CD14-positive monocyte (primary cell): ENCODE data around the gene AHNAK2. TPM values are rescaled to one million over a fixed set of nuclear protein-coding genes. Genes with fewer than 3 reads are reported as not detected.
"Not testable (repeated sequence)": the region's sequence is repeated elsewhere in the genome, so short reads cannot be mapped to it uniquely, and the experiment has no call there.

Source experiments
- DNase-seq, 3 donors: peaks; one replicate each; pipeline ENCODE4 v3.0.0-alpha.2; 2011 to 2022
- H2AFZ ChIP-seq: 2 replicates; pipeline ENCODE4 v1.6.0; 2012; ENCODE audit warnings: mild to moderate bottlenecking, low read depth, low read length, inconsistent platforms; ENCODE audit not compliant: insufficient read depth, poor library complexity, severe bottlenecking
- H3K27ac ChIP-seq, 2 donors: 1 replicate in 1 of 2; 2 replicates in 1 of 2; pipeline ENCODE4 v1.5.1; 2012 to 2013; ENCODE audit warnings: low read length in 2 of 2, control low read depth in 1 of 2, inconsistent platforms in 1 of 2, low read depth in 1 of 2, mild to moderate bottlenecking in 1 of 2
- H3K27me3 ChIP-seq, 2 donors: one replicate each; pipeline versions ENCODE4 v1.6.0 to v1.6.1; 2011 to 2013; ENCODE audit warnings: low read length in 2 of 2; ENCODE audit not compliant: control insufficient read depth in 2 of 2, insufficient read depth in 2 of 2
- H3K36me3 ChIP-seq, 2 donors: replicated peaks in 1 of 2; 1 replicate in 1 of 2; 2 replicates in 1 of 2; pipeline versions ENCODE4 v1.5.1 to v1.6.1; 2012 to 2013; ENCODE audit warnings: low read length in 2 of 2, control low read depth in 1 of 2, inconsistent platforms in 1 of 2, mild to moderate bottlenecking in 1 of 2; ENCODE audit not compliant: insufficient read depth in 2 of 2, control insufficient read depth in 1 of 2
- H3K4me1 ChIP-seq, 2 donors: 1 replicate in 1 of 2; 2 replicates in 1 of 2; pipeline versions ENCODE4 v1.5.1 to v1.6.1; 2012 to 2013; ENCODE audit warnings: low read length in 2 of 2, control low read depth in 1 of 2, inconsistent platforms in 1 of 2, mild to moderate bottlenecking in 1 of 2, moderate library complexity in 1 of 2; ENCODE audit not compliant: insufficient read depth in 2 of 2, control insufficient read depth in 1 of 2
- H3K4me2 ChIP-seq: replicated peaks from 2 replicates; pipeline ENCODE3; 2012; ENCODE audit warnings: low read length, moderate library complexity, mild to moderate bottlenecking; ENCODE audit not compliant: poor library complexity, severe bottlenecking; ENCODE audit errors: extremely low read depth
- H3K4me3 ChIP-seq, 3 experiments: fragments of 200-600 bp in 1 of 3; sonication (generic) in 1 of 3; replicated peaks in 1 of 3; 1 replicate in 2 of 3; 2 replicates in 1 of 3; pipeline ENCODE4 v1.5.1; 2011 to 2013; ENCODE audit warnings: low read length in 3 of 3, mild to moderate bottlenecking in 3 of 3, control low read depth in 2 of 3, low read depth in 2 of 3, inconsistent platforms in 1 of 3, moderate library complexity in 1 of 3
- H3K79me2 ChIP-seq: 2 replicates; pipeline ENCODE4 v1.6.0; 2012; ENCODE audit warnings: mild to moderate bottlenecking, control low read depth, inconsistent platforms, low read length, moderate library complexity; ENCODE audit not compliant: insufficient read depth
- H3K9ac ChIP-seq: 2 replicates; pipeline ENCODE4 v1.6.0; 2017; ENCODE audit warnings: low read length, mild to moderate bottlenecking; ENCODE audit not compliant: insufficient read depth, poor library complexity, severe bottlenecking
- H3K9me3 ChIP-seq, 2 donors: replicated peaks in 1 of 2; 1 replicate in 1 of 2; 2 replicates in 1 of 2; pipeline versions ENCODE4 v1.5.1 to v1.6.1; 2012 to 2013; ENCODE audit warnings: low read length in 2 of 2, control low read depth in 1 of 2; ENCODE audit not compliant: control insufficient read depth in 1 of 2, insufficient read depth in 1 of 2
- H4K20me1 ChIP-seq: 2 replicates; pipeline ENCODE4 v1.6.0; 2012; ENCODE audit warnings: mild to moderate bottlenecking, low read length, control low read depth, moderate library complexity; ENCODE audit not compliant: insufficient read depth
- H3K27ac Mint-ChIP-seq, 7 donors: one replicate each; pipeline ENCODE4 v1.8.0; 2020; ENCODE audit warnings: mild to moderate bottlenecking in 7 of 7, mixed read lengths in 7 of 7, moderate library complexity in 6 of 7, inconsistent platforms in 2 of 7
- H3K27me3 Mint-ChIP-seq, 3 donors: one replicate each; pipeline ENCODE4 v1.8.0; 2021 to 2022; ENCODE audit warnings: low read depth in 3 of 3, mild to moderate bottlenecking in 3 of 3, mixed read lengths in 3 of 3, moderate library complexity in 3 of 3, inconsistent platforms in 1 of 3
- H3K36me3 Mint-ChIP-seq, 2 donors: one replicate each; pipeline ENCODE4 v1.8.0; 2020; ENCODE audit warnings: mixed read lengths in 2 of 2, inconsistent platforms in 1 of 2, mild to moderate bottlenecking in 1 of 2
- H3K4me1 Mint-ChIP-seq: one replicate; pipeline ENCODE4 v1.8.0; 2020; ENCODE audit warnings: mild to moderate bottlenecking, mixed read lengths
- H3K4me3 Mint-ChIP-seq, 2 donors: one replicate each; pipeline ENCODE4 v1.8.0; 2020; ENCODE audit warnings: mild to moderate bottlenecking in 2 of 2, mixed read lengths in 2 of 2, moderate library complexity in 1 of 2
- H3K9me3 Mint-ChIP-seq, 7 donors: one replicate each; pipeline ENCODE4 v1.8.0; 2020 to 2022; ENCODE audit warnings: mixed read lengths in 7 of 7, mild to moderate bottlenecking in 6 of 7, moderate library complexity in 6 of 7, inconsistent platforms in 2 of 7
- CTCF ChIP-seq: fragments of 200-600 bp; IDR thresholded peaks from one replicate; pipeline ENCODE4 v1.8.0; 2022; ENCODE audit warnings: antibody characterized with exemption, mild to moderate bottlenecking
- WGBS: methylation state at CpG from one replicate; pipeline ENCODE4 v1.1.5; 2013; ENCODE audit warnings: missing lambda C conversion rate; ENCODE audit not compliant: insufficient coverage; 5-methylcytosine and 5-hydroxymethylcytosine counted together
- intact Hi-C, 2 donors: fragments of 100-400 bp; cut with micrococcal nuclease; formaldehyde crosslinking; loops; one replicate each; pipeline versions ENCODE4 v1.15.0 to v1.15.1; 2023
- polyA plus RNA-seq, 3 donors: library from polyadenylated mRNA; depleted of rRNA in 1 of 3; unstranded in 2 of 3; stranded (reverse) in 1 of 3; fragments of 300-500 nt in 2 of 3; fragments of >200 nt in 1 of 3; fragmentation: Illumina TruSeq in 2 of 3; gene quantifications; 1 replicate in 2 of 3; 2 replicates in 1 of 3; pipeline ENCODE4 v1.2.3, GENCODE V29; 2012 to 2021

The AHNAK2 gene
- polyA plus RNA-seq, 3 donors = 0.01 TPM; not detected in 2

- H3K9me3 ChIP-seq, H3K4me2 ChIP-seq, H3K27me3 ChIP-seq, H4K20me1 ChIP-seq, H3K27ac ChIP-seq, H3K4me1 ChIP-seq, H3K4me1 Mint-ChIP-seq, intact Hi-C loops, H3K36me3 Mint-ChIP-seq, H3K4me3 ChIP-seq, H3K36me3 ChIP-seq, H3K9ac ChIP-seq, H2AFZ ChIP-seq, H3K27ac Mint-ChIP-seq, H3K79me2 ChIP-seq, H3K4me3 Mint-ChIP-seq, DNase-seq, H3K9me3 Mint-ChIP-seq: not testable (repeated sequence)
- peaks cover 6 to 11% (median 7%) of the 10 kb centered on the region in 3 donors for H3K27me3 Mint-ChIP-seq
- 97% methylated on average over 26 of the region's 29 CpGs for WGBS
Measured at GRCh38 chr14:104943216-104944015, 34.8 kb downstream of the AHNAK2 start.

- H3K4me3 ChIP-seq = no peak overlapping the region
- no peak overlapping the region for H3K9ac ChIP-seq
- H3K4me1 ChIP-seq = no peaks in the 10 kb centered on the region
- H3K27ac ChIP-seq = no peak overlapping the region
- no peaks in the 10 kb centered on the region for H3K36me3 Mint-ChIP-seq
- DNase-seq = no peak
- no peak for TF ChIP-seq CTCF
- intact Hi-C loops = no loop called here
- H3K36me3 ChIP-seq = no peaks in the 10 kb centered on the region
- WGBS = 96% methylated on average over 15 of the region's 16 CpGs
- H3K4me3 Mint-ChIP-seq = no peak overlapping the region
- no peaks in the 10 kb centered on the region for H4K20me1 ChIP-seq
- H2AFZ ChIP-seq = no peak overlapping the region
- no peak overlapping the region for H3K4me2 ChIP-seq
- H3K4me1 Mint-ChIP-seq = no peaks in the 10 kb centered on the region
- peaks cover 13 to 19% (median 14%) of the 10 kb centered on the region in 3 donors for H3K27me3 Mint-ChIP-seq
- H3K27ac Mint-ChIP-seq = no peak overlapping the region
- no peaks in the 10 kb centered on the region for H3K9me3 ChIP-seq
- no peaks in the 10 kb centered on the region for H3K9me3 Mint-ChIP-seq
- no peaks in the 10 kb centered on the region for H3K79me2 ChIP-seq
- peaks cover 0 to 7% of the 10 kb centered on the region in 2 donors for H3K27me3 ChIP-seq
Measured at GRCh38 chr14:104942586-104942985, 35.6 kb downstream of the AHNAK2 start.
